Gastrocnemius medialis (tissue), 4 donors: ENCODE data around the gene TMEM17. TPM values are rescaled to one million over a fixed set of nuclear protein-coding genes. Genes with fewer than 3 reads are reported as not detected.
A peak's percentile ranks its signal among the peaks of the same experiment; 100 is the strongest.

Experiments used
- ATAC-seq, 2 donors: fragments of 150-250 bp; one replicate each; pipeline ENCODE4 v1.9.1; 2016
- DNase-seq, 2 donors: peaks; one replicate each; pipeline ENCODE4 v3.0.0-alpha.2; 2019
- H3K27ac ChIP-seq, 4 donors: fragments of 200-600 bp; sonication (generic); 1 replicate in 1 of 4; 2 replicates in 3 of 4; pipeline ENCODE4 v1.5.1; 2016 to 2018; ENCODE audit warnings: mild to moderate bottlenecking in 2 of 4, moderate library complexity in 1 of 4
- H3K27me3 ChIP-seq, 3 donors: fragments of 200-600 bp; sonication (generic) in 2 of 3; 1 replicate in 1 of 3; 2 replicates in 2 of 3; pipeline versions ENCODE4 v1.5.1 to v1.6.0; 2016 to 2019; ENCODE audit warnings: mild to moderate bottlenecking in 1 of 3, moderate library complexity in 1 of 3
- H3K36me3 ChIP-seq, 2 donors: fragments of 200-600 bp; sonication (generic) in 1 of 2; one replicate each; pipeline ENCODE4 v1.5.1; 2017 to 2018
- H3K4me1 ChIP-seq, 2 donors: fragments of 200-600 bp; sonication (generic) in 1 of 2; one replicate each; pipeline ENCODE4 v1.5.1; 2016 to 2017; ENCODE audit warnings: mild to moderate bottlenecking in 2 of 2
- H3K4me3 ChIP-seq, 4 donors: fragments of 200-600 bp; sonication (generic) in 3 of 4; 1 replicate in 1 of 4; 2 replicates in 3 of 4; pipeline ENCODE4 v1.5.1; 2016 to 2019; ENCODE audit warnings: mild to moderate bottlenecking in 2 of 4
- H3K9me3 ChIP-seq, 3 donors: fragments of 200-600 bp; sonication (generic) in 2 of 3; 1 replicate in 1 of 3; 2 replicates in 2 of 3; pipeline ENCODE4 v1.5.1; 2016 to 2019
- POLR2A ChIP-seq, 2 donors: fragments of 450-650 bp; IDR thresholded peaks; one replicate each; pipeline ENCODE4 v1.6.1; 2017; ENCODE audit warnings: antibody characterized with exemption in 2 of 2, mild to moderate bottlenecking in 2 of 2, moderate library complexity in 2 of 2
- in situ Hi-C, 4 donors: fragments of 200-750 bp; cut with MboI; loops; one replicate each; pipeline versions ENCODE4 v1.15.0 to v1.8.0; 2017; ENCODE audit warnings: low sequenced_read_pairs in 4 of 4
- intact Hi-C: fragments of 100-400 bp; cut with DNase I; formaldehyde crosslinking; loops from one replicate; pipeline ENCODE4 v1.15.1; 2023; ENCODE audit warnings: low total_unique reads
- total RNA-seq, 4 donors: library from RNA; depleted of rRNA; stranded (reverse); fragments of >200 nt; gene quantifications; one replicate each; pipeline versions ENCODE4 v1.1.0 to v1.2.3, GENCODE V29; 2016
- TF ChIP-seq, protein P1 (sequence below), 5 experiments: fragments of 450-650 bp in 3 of 5; fragments of 200-600 bp in 2 of 5; sonication (generic) in 2 of 5; IDR thresholded peaks in 4 of 5; conservative IDR thresholded peaks in 1 of 5; 1 replicate in 4 of 5; 2 replicates in 1 of 5; pipeline ENCODE4 v1.5.1; 2016 to 2019; ENCODE audit warnings: antibody characterized with exemption in 5 of 5, mild to moderate bottlenecking in 3 of 5, moderate library complexity in 3 of 5

Gene TMEM17
- total RNA-seq, 4 donors from 2014 or later = 0.15 to 1.8 (median 0.51) TPM

DNA sequence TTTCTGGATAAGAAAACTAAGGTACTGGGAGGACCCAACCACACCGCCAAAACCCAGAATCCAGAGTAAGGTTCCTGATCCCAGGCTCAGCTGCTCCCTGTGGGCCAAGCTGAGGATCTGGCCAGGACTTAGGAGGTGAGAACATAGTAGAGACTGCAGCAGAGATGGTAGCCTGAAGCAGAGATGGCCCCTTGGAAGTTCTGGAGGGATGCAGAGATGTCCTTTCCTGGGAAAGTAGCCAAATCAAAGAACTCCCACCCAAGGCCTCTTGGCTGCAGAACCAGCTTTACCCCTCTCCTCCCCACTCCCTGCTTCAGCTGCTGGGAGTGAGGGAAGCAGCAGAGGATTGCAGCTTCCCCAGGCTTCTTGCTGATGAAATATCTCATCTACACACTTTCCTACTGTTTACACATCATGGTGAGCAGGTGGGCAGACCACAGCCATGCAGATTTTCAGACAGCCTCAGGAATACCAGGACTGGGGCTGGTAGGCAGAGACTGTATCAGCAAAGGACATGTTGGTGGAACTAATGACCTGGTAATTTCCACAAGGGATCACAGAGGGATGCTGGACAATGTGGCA lies 32.7 kb downstream of the TMEM17 start:
- in situ Hi-C loops = no loop called here
- ATAC-seq = no peak
- peaks cover 17 to 35% of the 10 kb centered on the region in 2 donors for H3K4me1 ChIP-seq

DNA sequence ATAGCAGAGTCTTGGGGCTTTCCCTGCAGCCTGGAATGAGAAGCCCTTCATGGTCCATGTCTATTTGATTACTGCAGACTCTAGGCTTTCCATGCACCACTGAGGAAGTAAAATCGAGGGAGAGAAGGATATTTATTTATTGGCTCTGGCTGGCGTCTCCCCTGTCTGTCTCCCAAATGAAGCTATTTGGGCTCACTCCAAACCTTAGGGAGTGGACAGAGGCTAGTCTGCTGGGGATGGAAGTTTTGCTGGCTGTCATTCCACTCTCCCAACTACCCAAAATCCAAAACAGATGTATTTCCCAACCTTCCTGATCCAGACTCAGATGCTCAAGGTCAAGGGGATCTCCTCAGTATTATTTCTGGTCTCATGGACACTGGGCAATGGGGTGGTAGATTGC lies 33.7 kb downstream of the TMEM17 start:
- Histone ChIP-seq H3K9me3 (no peaks in the 10 kb centered on the region), H3K4me1 (peaks cover 13 to 27% of the 10 kb centered on the region in 2 donors), H3K36me3 (no peaks in the 10 kb centered on the region), H3K27me3 (no peaks in the 10 kb centered on the region), H3K4me3 (no peak overlapping the region), H3K27ac (peak overlapping the region in 1 of 4 donors; percentile 27)
- TF ChIP-seq, protein P1, sequence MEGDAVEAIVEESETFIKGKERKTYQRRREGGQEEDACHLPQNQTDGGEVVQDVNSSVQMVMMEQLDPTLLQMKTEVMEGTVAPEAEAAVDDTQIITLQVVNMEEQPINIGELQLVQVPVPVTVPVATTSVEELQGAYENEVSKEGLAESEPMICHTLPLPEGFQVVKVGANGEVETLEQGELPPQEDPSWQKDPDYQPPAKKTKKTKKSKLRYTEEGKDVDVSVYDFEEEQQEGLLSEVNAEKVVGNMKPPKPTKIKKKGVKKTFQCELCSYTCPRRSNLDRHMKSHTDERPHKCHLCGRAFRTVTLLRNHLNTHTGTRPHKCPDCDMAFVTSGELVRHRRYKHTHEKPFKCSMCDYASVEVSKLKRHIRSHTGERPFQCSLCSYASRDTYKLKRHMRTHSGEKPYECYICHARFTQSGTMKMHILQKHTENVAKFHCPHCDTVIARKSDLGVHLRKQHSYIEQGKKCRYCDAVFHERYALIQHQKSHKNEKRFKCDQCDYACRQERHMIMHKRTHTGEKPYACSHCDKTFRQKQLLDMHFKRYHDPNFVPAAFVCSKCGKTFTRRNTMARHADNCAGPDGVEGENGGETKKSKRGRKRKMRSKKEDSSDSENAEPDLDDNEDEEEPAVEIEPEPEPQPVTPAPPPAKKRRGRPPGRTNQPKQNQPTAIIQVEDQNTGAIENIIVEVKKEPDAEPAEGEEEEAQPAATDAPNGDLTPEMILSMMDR (IDR thresholded peaks at IDR 0.05 in 4 of 5, conservative IDR thresholded peaks at IDR 0.05 in 1 of 5) = no peak
- TF ChIP-seq POLR2A (IDR thresholded peaks at IDR 0.05) = no peak
- ATAC-seq = no peak
- DNase-seq = no peak
- in situ Hi-C loops = no loop called here
- intact Hi-C loops = no loop called here

More for the DNA sequence above, 32.7 kb downstream of the TMEM17 start:
- no peaks in the 10 kb centered on the region for H3K9me3 ChIP-seq
- no peak overlapping the region for H3K4me3 ChIP-seq
- H3K36me3 ChIP-seq = no peaks in the 10 kb centered on the region
- H3K27ac ChIP-seq = no peak overlapping the region
- H3K27me3 ChIP-seq = no peaks in the 10 kb centered on the region
- intact Hi-C loops = no loop called here
- DNase-seq = no peak
- TF ChIP-seq POLR2A (IDR thresholded peaks at IDR 0.05) = no peak

DNA sequence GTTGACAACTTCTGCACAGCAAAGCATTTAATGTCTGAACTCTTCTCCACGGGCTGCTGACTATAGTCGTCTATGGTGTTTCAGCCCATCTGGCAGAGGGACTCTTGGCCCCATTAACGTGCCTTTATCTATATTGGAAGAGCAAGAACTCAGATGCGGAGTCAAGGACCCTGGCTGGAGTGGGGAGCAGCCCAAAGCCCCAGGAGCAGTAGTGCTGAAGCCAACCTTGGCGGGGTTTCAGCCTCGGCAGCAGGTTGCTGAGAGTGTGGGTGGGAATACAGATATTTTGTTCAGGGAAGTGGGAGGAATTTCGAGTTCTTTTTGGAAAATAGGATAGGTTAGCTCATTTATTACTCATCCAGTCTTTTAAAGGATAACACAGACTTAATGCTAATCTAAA lies 34.2 kb downstream of the TMEM17 start:
- no peak for ATAC-seq
- H3K27ac ChIP-seq = no peak overlapping the region
- H3K27me3 ChIP-seq = no peaks in the 10 kb centered on the region
- intact Hi-C loops (no loop called here), in situ Hi-C loops (no loop called here)
- no peak overlapping the region for H3K4me3 ChIP-seq
- TF ChIP-seq, protein P1 (IDR thresholded peaks at IDR 0.05 in 4 of 5, conservative IDR thresholded peaks at IDR 0.05 in 1 of 5) = no peak
- no peak for TF ChIP-seq POLR2A (IDR thresholded peaks at IDR 0.05)
- H3K9me3 ChIP-seq = no peaks in the 10 kb centered on the region
- H3K4me1 ChIP-seq = peaks cover 13 to 27% of the 10 kb centered on the region in 2 donors
- H3K36me3 ChIP-seq = no peaks in the 10 kb centered on the region
- no peak for DNase-seq

DNA sequence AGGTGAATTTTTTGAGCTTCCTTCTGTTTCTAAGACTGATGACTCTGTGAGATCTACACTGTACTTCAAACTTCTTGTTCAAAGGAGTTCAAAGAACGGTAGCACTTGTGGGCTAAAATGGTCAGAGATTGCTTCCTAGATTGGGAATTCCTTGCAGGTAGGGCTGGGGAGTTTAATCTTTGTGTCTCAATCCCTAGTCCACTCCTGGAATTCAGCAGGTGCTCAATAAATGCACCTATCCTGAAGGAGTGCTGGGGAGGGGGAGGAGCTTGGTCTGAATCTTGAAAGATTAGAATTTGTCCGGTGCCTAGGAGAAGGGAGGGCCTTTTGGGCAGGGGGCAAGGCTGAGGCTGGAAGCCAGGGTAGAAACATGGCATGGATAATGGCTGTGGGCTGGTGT lies 34.6 kb downstream of the TMEM17 start:
- H3K36me3 ChIP-seq = no peaks in the 10 kb centered on the region
- no peak overlapping the region for H3K4me3 ChIP-seq
- peaks cover 13 to 24% of the 10 kb centered on the region in 2 donors for H3K4me1 ChIP-seq
- no peak overlapping the region for H3K27ac ChIP-seq
- in situ Hi-C loops (no loop called here), intact Hi-C loops (no loop called here)
- no peaks in the 10 kb centered on the region for H3K9me3 ChIP-seq
- DNase-seq (no peak), ATAC-seq (no peak)
- H3K27me3 ChIP-seq = no peaks in the 10 kb centered on the region
- TF ChIP-seq POLR2A (IDR thresholded peaks at IDR 0.05) = no peak
- TF ChIP-seq, protein P1 (IDR thresholded peaks at IDR 0.05 in 4 of 5, conservative IDR thresholded peaks at IDR 0.05 in 1 of 5) = no peak

DNA sequence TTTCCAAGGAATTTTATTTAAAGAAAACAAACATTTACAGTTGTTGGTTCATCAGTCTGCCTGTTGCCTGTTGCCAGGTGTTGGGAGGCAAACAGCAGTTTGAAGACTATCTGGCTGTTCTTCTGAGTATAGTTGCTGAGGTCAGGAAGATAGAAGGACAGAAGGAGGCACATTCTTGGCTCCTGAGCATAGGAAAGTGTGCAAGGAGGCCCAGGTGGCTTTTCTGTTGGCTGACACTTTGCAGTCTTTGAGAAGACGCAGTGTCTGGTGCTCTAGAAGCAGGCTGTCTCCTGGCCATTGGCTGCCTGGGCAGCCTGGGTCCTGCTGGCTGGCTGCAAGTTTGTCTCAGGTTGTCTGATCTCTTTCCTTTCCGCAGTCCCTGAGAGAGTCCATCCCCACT lies 36.4 kb downstream of the TMEM17 start:
- Histone ChIP-seq H3K27ac (no peak overlapping the region), H3K27me3 (no peaks in the 10 kb centered on the region), H3K36me3 (no peaks in the 10 kb centered on the region), H3K9me3 (no peaks in the 10 kb centered on the region), H3K4me1 (peaks cover 0 to 7% of the 10 kb centered on the region in 2 donors), H3K4me3 (no peak overlapping the region)
- in situ Hi-C loops = no loop called here
- intact Hi-C loops = no loop called here
- no peak for TF ChIP-seq POLR2A (IDR thresholded peaks at IDR 0.05)
- TF ChIP-seq, protein P1 (IDR thresholded peaks at IDR 0.05 in 4 of 5, conservative IDR thresholded peaks at IDR 0.05 in 1 of 5) = no peak
- DNase-seq (no peak), ATAC-seq (no peak)
